Measurements from ENCODE around the gene MVB12B. TPM values are rescaled to one million over a fixed set of nuclear protein-coding genes. Genes with fewer than 3 reads are reported as not detected.
"Not testable (repeated sequence)": the region's sequence is repeated elsewhere in the genome, so short reads cannot be mapped to it uniquely, and the experiment has no call there.

Gene MVB12B, protein sequence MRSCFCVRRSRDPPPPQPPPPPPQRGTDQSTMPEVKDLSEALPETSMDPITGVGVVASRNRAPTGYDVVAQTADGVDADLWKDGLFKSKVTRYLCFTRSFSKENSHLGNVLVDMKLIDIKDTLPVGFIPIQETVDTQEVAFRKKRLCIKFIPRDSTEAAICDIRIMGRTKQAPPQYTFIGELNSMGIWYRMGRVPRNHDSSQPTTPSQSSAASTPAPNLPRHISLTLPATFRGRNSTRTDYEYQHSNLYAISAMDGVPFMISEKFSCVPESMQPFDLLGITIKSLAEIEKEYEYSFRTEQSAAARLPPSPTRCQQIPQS
- 17.1 TPM for polyA plus RNA-seq (2013, experiment 1 of 2)
- polyA plus RNA-seq (2013, experiment 2 of 2): 17.0 TPM

DNA sequence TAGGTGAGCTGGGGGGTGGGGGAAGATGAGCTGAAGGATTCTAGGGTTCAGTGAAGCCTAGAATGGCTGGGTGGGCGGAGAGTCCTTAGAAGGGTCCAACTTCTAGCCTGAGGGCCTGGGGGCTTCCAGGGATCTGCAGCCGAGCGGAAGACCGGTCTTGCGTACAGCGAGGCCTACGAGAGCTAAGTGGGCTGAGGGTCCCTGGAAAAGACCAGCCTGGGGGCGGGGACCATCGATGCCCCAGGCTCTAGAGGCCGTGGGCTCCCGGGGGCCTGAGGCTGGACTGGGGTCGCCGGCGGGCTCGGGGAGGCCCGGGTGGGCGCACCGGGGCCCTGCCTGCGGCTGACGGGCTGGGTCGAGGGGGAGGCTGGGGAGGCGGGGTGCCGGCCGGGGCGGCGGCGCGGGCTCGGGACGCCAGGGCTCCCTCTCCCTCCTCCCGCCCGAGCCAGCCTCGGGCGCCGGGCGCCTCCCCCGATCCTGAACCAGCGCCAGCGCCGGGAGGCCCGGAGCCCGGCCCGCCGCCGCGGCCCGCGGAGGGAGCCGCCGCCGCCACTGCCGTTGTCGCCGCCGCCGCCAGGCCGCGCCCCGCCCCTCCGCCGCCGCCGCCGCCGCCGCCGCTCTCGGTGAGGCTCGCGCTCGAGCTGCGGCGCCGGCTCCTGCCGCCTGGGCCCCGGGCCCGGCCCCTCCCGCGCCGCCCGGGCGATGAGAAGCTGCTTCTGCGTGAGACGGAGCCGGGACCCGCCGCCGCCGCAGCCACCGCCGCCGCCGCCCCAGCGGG is at the start of gene MVB12B:
MVB12B (plus strand) TSS at position 602 of the 778 bp plus-strand sequence; CDS start at position 703, 101 bp downstream.
- Histone ChIP-seq H2AFZ (ENCODE audit: low read length) (peak within 1 kb of the TSS; percentile 96), H3K14ac (ENCODE audit: low read length) (peak within 1 kb of the TSS; percentile 86), H3K4me2 (ENCODE audit: insufficient read depth, low read length, poor library complexity, severe bottlenecking) (peak within 1 kb of the TSS; percentile 84), H2BK120ac (ENCODE audit: low read depth, low read length) (peak within 1 kb of the TSS; percentile 73), H2BK12ac (ENCODE audit: low read length) (peak within 1 kb of the TSS; percentile 67), H3K23ac (ENCODE audit: low read depth, low read length, poor library complexity) (peak within 1 kb of the TSS; percentile 95), H3K4me1 (ENCODE audit: control insufficient read depth in 2 of 2, insufficient read depth in 1 of 2, low read depth in 1 of 2, low read length in 2 of 2) (peaks cover 12 to 14% of the 10 kb centered on the region in 2 donors), H2BK15ac (ENCODE audit: low read length) (peak within 1 kb of the TSS; percentile 38), H3K27me3 (ENCODE audit: control insufficient read depth in 3 of 3, insufficient read depth in 3 of 3, low read depth in 1 of 3, low read length in 3 of 3) (no peaks in the 10 kb centered on the region), H4K91ac (ENCODE audit: low read depth, low read length, poor library complexity) (peak within 1 kb of the TSS; percentile 38), H3K9ac (ENCODE audit: low read depth, low read length, poor library complexity) (peak within 1 kb of the TSS; percentile 88), H3K18ac (ENCODE audit: low read length) (peak within 1 kb of the TSS; percentile 99), H3K79me1 (ENCODE audit: low read depth, low read length) (peaks cover 6% of the 10 kb centered on the region), H3K36me3 (replicated peaks in 1 of 2; ENCODE audit: control insufficient read depth in 2 of 2, insufficient read depth in 2 of 2, low read length in 2 of 2) (peaks cover 0 to 18% of the 10 kb centered on the region in 2 donors), H4K8ac (ENCODE audit: low read depth, low read length) (peak within 1 kb of the TSS; percentile 3), H3K4me3 (ENCODE audit: low read length in 2 of 2) (peak within 1 kb of the TSS; percentile 62 to 76), H2BK5ac (ENCODE audit: low read length) (peak within 1 kb of the TSS; percentile 87), H2AK5ac (ENCODE audit: low read depth, low read length) (peak within 1 kb of the TSS; percentile 98), H3K27ac (replicated peaks; ENCODE audit: low read length) (peak within 1 kb of the TSS; percentile 49), H3K9me3 (replicated peaks in 1 of 2; ENCODE audit: control insufficient read depth in 2 of 2, insufficient read depth in 1 of 2, low read depth in 1 of 2, low read length in 2 of 2) (peaks cover 2 to 12% of the 10 kb centered on the region in 2 donors), H3K4ac (ENCODE audit: low read length) (peak within 1 kb of the TSS; percentile 26)
- no CpG with 5 or more reads among the region's 94 CpGs for WGBS, 2 donors (ENCODE audit: extremely low coverage in 2 of 2, insufficient read length in 2 of 2, insufficient replicate concordance in 1 of 2)
- DNase-seq (ENCODE audit: low spot score): peak; percentile 51

DNA sequence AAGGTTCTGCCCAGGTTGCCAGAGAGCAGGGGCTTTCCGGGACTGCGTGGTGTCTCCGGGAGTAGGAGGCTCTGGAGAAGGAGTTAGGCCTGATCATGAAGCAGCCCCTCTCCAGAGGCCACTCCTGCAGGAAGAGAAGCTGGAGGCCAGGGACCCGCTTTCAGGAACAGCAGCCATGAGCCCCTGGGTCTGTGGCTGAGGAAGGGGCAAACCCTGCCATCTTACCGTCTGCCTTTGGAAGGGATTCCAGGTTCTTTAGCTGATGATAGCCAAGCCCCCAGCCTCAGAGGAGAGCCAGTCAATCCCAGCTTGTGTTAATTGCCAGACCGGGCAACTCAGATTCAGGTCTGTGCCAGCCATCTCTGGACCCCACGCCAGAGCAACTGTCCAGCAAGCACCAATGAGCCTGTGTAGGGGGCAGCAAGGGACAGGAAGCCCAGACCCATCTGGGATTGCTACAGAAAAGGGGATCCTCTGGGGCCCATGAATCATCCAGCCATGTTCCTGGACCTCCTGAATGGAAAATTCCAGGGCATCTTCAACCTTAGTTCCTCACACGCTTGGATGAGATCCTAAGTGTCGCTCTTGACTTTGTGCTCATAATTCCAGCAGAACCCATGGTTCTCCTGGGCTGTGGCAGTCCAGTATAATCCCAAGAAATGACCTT is 42.7 kb upstream of the MVB12B start:
- Histone ChIP-seq H2BK15ac (ENCODE audit: low read length) (no peak overlapping the region), H3K27ac (replicated peaks; ENCODE audit: low read length) (no peak overlapping the region), H3K36me3 (replicated peaks in 1 of 2; ENCODE audit: control insufficient read depth in 2 of 2, insufficient read depth in 2 of 2, low read length in 2 of 2) (no peaks in the 10 kb centered on the region), H3K23ac (ENCODE audit: low read depth, low read length, poor library complexity) (no peak overlapping the region), H2BK12ac (ENCODE audit: low read length) (peak overlapping the region; percentile 50), H3K79me1 (ENCODE audit: low read depth, low read length) (no peaks in the 10 kb centered on the region), H2BK120ac (ENCODE audit: low read depth, low read length) (no peak overlapping the region), H3K4ac (ENCODE audit: low read length) (no peak overlapping the region), H4K91ac (ENCODE audit: low read depth, low read length, poor library complexity) (no peak overlapping the region), H3K9me3 (replicated peaks in 1 of 2; ENCODE audit: control insufficient read depth in 2 of 2, insufficient read depth in 1 of 2, low read depth in 1 of 2, low read length in 2 of 2) (no peaks in the 10 kb centered on the region), H3K14ac (ENCODE audit: low read length) (no peak overlapping the region), H3K9ac (ENCODE audit: low read depth, low read length, poor library complexity) (no peak overlapping the region), H3K4me1 (ENCODE audit: control insufficient read depth in 2 of 2, insufficient read depth in 1 of 2, low read depth in 1 of 2, low read length in 2 of 2) (peaks cover 0 to 7% of the 10 kb centered on the region in 2 donors), H3K27me3 (ENCODE audit: control insufficient read depth in 3 of 3, insufficient read depth in 3 of 3, low read depth in 1 of 3, low read length in 3 of 3) (no peaks in the 10 kb centered on the region), H2AFZ (ENCODE audit: low read length) (no peak overlapping the region), H3K4me3 (ENCODE audit: low read length in 2 of 2) (no peak overlapping the region), H3K4me2 (ENCODE audit: insufficient read depth, low read length, poor library complexity, severe bottlenecking) (no peak overlapping the region), H2AK5ac (ENCODE audit: low read depth, low read length) (peak overlapping the region; percentile 49), H2BK5ac (ENCODE audit: low read length) (peak overlapping the region; percentile 73), H4K8ac (ENCODE audit: low read depth, low read length) (peak overlapping the region; percentile 75), H3K18ac (ENCODE audit: low read length) (peak overlapping the region; percentile 31)
- no CpG with 5 or more reads among the region's 9 CpGs for WGBS, 2 donors (ENCODE audit: extremely low coverage in 2 of 2, insufficient read length in 2 of 2, insufficient replicate concordance in 1 of 2)
- no peak for DNase-seq (ENCODE audit: low spot score)

DNA sequence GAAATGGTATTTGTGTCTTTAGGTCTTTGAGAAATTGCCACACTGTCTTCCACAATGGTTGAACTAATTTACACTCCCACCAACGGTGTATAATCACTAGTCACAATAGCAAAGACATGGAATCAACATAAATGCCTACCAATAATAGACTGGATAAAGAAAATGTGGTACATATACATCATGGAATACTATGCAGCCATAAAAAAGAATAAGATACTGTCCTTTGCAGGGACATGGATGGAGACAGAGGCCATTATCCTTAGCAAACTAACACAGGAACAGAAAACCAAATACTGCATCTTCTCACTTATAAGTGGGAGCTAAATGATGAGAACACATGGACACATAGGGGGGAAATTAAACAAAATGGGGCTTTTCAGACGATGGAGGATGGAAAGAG is 41.0 kb upstream of the MVB12B start:
- not testable (repeated sequence) for H3K4me1 ChIP-seq (ENCODE audit: control insufficient read depth in 2 of 2, insufficient read depth in 1 of 2, low read depth in 1 of 2, low read length in 2 of 2); H3K79me1 ChIP-seq (ENCODE audit: low read depth, low read length); H4K8ac ChIP-seq (ENCODE audit: low read depth, low read length); H3K4ac ChIP-seq (ENCODE audit: low read length); H3K9me3 ChIP-seq (replicated peaks in 1 of 2; ENCODE audit: control insufficient read depth in 2 of 2, insufficient read depth in 1 of 2, low read depth in 1 of 2, low read length in 2 of 2); H3K4me2 ChIP-seq (ENCODE audit: insufficient read depth, low read length, poor library complexity, severe bottlenecking); DNase-seq (ENCODE audit: low spot score); H3K18ac ChIP-seq (ENCODE audit: low read length); H2AFZ ChIP-seq (ENCODE audit: low read length); H3K27ac ChIP-seq (replicated peaks; ENCODE audit: low read length); H3K9ac ChIP-seq (ENCODE audit: low read depth, low read length, poor library complexity); H2BK12ac ChIP-seq (ENCODE audit: low read length); H3K23ac ChIP-seq (ENCODE audit: low read depth, low read length, poor library complexity); H2AK5ac ChIP-seq (ENCODE audit: low read depth, low read length); H2BK120ac ChIP-seq (ENCODE audit: low read depth, low read length); H4K91ac ChIP-seq (ENCODE audit: low read depth, low read length, poor library complexity); H3K4me3 ChIP-seq (ENCODE audit: low read length in 2 of 2); H3K14ac ChIP-seq (ENCODE audit: low read length); H3K36me3 ChIP-seq (replicated peaks in 1 of 2; ENCODE audit: control insufficient read depth in 2 of 2, insufficient read depth in 2 of 2, low read length in 2 of 2); H2BK5ac ChIP-seq (ENCODE audit: low read length); H3K27me3 ChIP-seq (ENCODE audit: control insufficient read depth in 3 of 3, insufficient read depth in 3 of 3, low read depth in 1 of 3, low read length in 3 of 3); H2BK15ac ChIP-seq (ENCODE audit: low read length)
- no CpG with 5 or more reads among the region's 2 CpGs for WGBS, 2 donors (ENCODE audit: extremely low coverage in 2 of 2, insufficient read length in 2 of 2, insufficient replicate concordance in 1 of 2)

Measured in neuronal stem cell (in vitro differentiated cells).